B cell (primary cell): ENCODE data around the gene METTL3. TPM values are rescaled to one million over a fixed set of nuclear protein-coding genes. Genes with fewer than 3 reads are reported as not detected.

Experiments used
- ATAC-seq: fragments of 200-7000 bp; cut with Tn5 transposase; one replicate; pipeline ENCODE4 v1.10.0; 2021; ENCODE audit warnings: low read depth, mild to moderate bottlenecking, moderate number of reproducible peaks, moderate library complexity
- CTCF ChIA-PET: fragments of 350-600 bp; sonication (Branson Sonifier 250); formaldehyde crosslinking; loops from one replicate; lab custom pipeline; 2021; ENCODE audit warnings: antibody characterized with exemption, inconsistent platforms; lab: Charles Lee
- POLR2A ChIA-PET: fragments of 350-600 bp; sonication (Branson Sonifier 250); formaldehyde crosslinking; loops from one replicate; lab custom pipeline; 2021; ENCODE audit warnings: antibody characterized with exemption; lab: Charles Lee
- DNase-seq: peaks from one replicate; pipeline ENCODE4 v3.0.0; 2013
- H2AFZ ChIP-seq: 2 replicates; pipeline ENCODE4 v1.6.1; 2012; ENCODE audit warnings: mild to moderate bottlenecking, low read depth, low read length; ENCODE audit not compliant: insufficient read depth, poor library complexity, severe bottlenecking
- H3K27ac ChIP-seq, 2 donors: 1 replicate in 1 of 2; 2 replicates in 1 of 2; pipeline ENCODE4 v1.5.1; 2012 to 2013; ENCODE audit warnings: low read length in 2 of 2, mild to moderate bottlenecking in 2 of 2, moderate library complexity in 1 of 2
- H3K27me3 ChIP-seq, 4 experiments: fragments of 200-600 bp in 1 of 4; sonication (generic) in 1 of 4; replicated peaks in 1 of 4; 1 replicate in 2 of 4; 2 replicates in 2 of 4; pipeline versions ENCODE4 v1.6.1 to v1.7.0; 2013 to 2016; ENCODE audit warnings: low read length in 3 of 4, mild to moderate bottlenecking in 2 of 4, mixed read lengths in 1 of 4, moderate library complexity in 1 of 4; ENCODE audit not compliant: insufficient read depth in 4 of 4, control insufficient read depth in 3 of 4; ENCODE audit errors: control extremely low read depth in 1 of 4
- H3K36me3 ChIP-seq, 2 experiments: replicated peaks in 1 of 2; 1 replicate in 1 of 2; 2 replicates in 1 of 2; pipeline versions ENCODE4 v1.6.1 to v1.7.1; 2013; ENCODE audit warnings: low read length in 1 of 2; ENCODE audit not compliant: insufficient read depth in 2 of 2, control insufficient read depth in 1 of 2; ENCODE audit errors: control extremely low read depth in 1 of 2, extremely low read depth in 1 of 2
- H3K4me1 ChIP-seq, 2 donors: fragments of 200-600 bp in 1 of 2; sonication (generic) in 1 of 2; 1 replicate in 1 of 2; 2 replicates in 1 of 2; pipeline versions ENCODE4 v1.5.1 to v1.6.1; 2013 to 2017; ENCODE audit warnings: low read length in 2 of 2; ENCODE audit not compliant: control insufficient read depth in 2 of 2, insufficient read depth in 2 of 2
- H3K4me2 ChIP-seq: replicated peaks from 2 replicates; pipeline ENCODE3; 2012; ENCODE audit warnings: mild to moderate bottlenecking, low read depth, low read length; ENCODE audit not compliant: poor library complexity, severe bottlenecking
- H3K4me3 ChIP-seq, 5 experiments: fragments of 200-600 bp in 1 of 5; sonication (generic) in 1 of 5; 1 replicate in 3 of 5; 2 replicates in 2 of 5; pipeline versions ENCODE4 v1.5.1 to v1.7.0; 2011 to 2016; ENCODE audit warnings: low read length in 4 of 5, mild to moderate bottlenecking in 4 of 5, low read depth in 2 of 5, control low read depth in 1 of 5, moderate library complexity in 1 of 5; ENCODE audit not compliant: insufficient read depth in 1 of 5; ENCODE audit errors: control extremely low read depth in 1 of 5, extremely low read depth in 1 of 5
- H3K79me2 ChIP-seq: fragments of 200-600 bp; sonication (generic); one replicate; pipeline ENCODE4 v1.6.0; 2016; ENCODE audit warnings: low read length; ENCODE audit not compliant: control insufficient read depth, insufficient read depth
- H3K9ac ChIP-seq: fragments of 200-600 bp; sonication (generic); 2 replicates; pipeline ENCODE4 v1.6.1; 2017; ENCODE audit warnings: mild to moderate bottlenecking, low read length, moderate library complexity
- H3K9me3 ChIP-seq, 3 donors: one replicate each; pipeline versions ENCODE4 v1.6.1 to v1.7.1; 2013; ENCODE audit warnings: low read length in 2 of 3; ENCODE audit not compliant: control insufficient read depth in 2 of 3, insufficient read depth in 1 of 3; ENCODE audit errors: control extremely low read depth in 1 of 3
- H4K20me1 ChIP-seq: 2 replicates; pipeline ENCODE4 v1.6.0; 2012; ENCODE audit warnings: mild to moderate bottlenecking, low read length; ENCODE audit not compliant: insufficient read depth, control insufficient read depth, poor library complexity, severe bottlenecking
- H3K27ac Mint-ChIP-seq: one replicate; pipeline ENCODE4 v1.8.0; 2021; ENCODE audit warnings: mixed read lengths
- H3K27me3 Mint-ChIP-seq: one replicate; pipeline ENCODE4 v1.8.0; 2021; ENCODE audit warnings: mixed read lengths
- H3K4me1 Mint-ChIP-seq: one replicate; pipeline ENCODE4 v1.8.0; 2021; ENCODE audit warnings: mixed read lengths
- H3K4me3 Mint-ChIP-seq: one replicate; pipeline ENCODE4 v1.8.0; 2021; ENCODE audit warnings: mixed read lengths
- H3K9me3 Mint-ChIP-seq: one replicate; pipeline ENCODE4 v1.8.0; 2022; ENCODE audit warnings: mixed read lengths; ENCODE audit not compliant: insufficient read depth
- EZH2 ChIP-seq: IDR thresholded peaks from 2 replicates; pipeline ENCODE4 v1.6.1; 2012; ENCODE audit warnings: borderline replicate concordance, low read depth, mild to moderate bottlenecking, moderate library complexity, low read length; ENCODE audit not compliant: insufficient read depth, poor library complexity, severe bottlenecking
- WGBS: methylation state at CpG from one replicate; pipeline ENCODE4 v1.1.5; 2013; ENCODE audit warnings: missing lambda C conversion rate; ENCODE audit not compliant: insufficient coverage; 5-methylcytosine and 5-hydroxymethylcytosine counted together
- intact Hi-C: fragments of 100-400 bp; cut with micrococcal nuclease; formaldehyde crosslinking; loops from one replicate; pipeline ENCODE4 v1.10.0; 2022
- polyA plus RNA-seq: library from polyadenylated mRNA; depleted of rRNA; stranded (reverse); fragments of >200 nt; gene quantifications from 2 replicates; pipeline ENCODE4 v1.2.3, GENCODE V29; 2012
- total RNA-seq, 2 donors: library from RNA; stranded (reverse); fragments of 120-200 nt in 1 of 2; gene quantifications; 1 replicate in 1 of 2; 2 replicates in 1 of 2; pipeline versions ENCODE4 v1.2.3 to v1.2.4, GENCODE V29; 2013 to 2022
- TF ChIP-seq, protein P1 (sequence below): fragments of 200-600 bp; IDR thresholded peaks from one replicate; pipeline ENCODE4 v1.8.0; 2022; ENCODE audit warnings: antibody characterized with exemption, mild to moderate bottlenecking

The METTL3 gene
- total and polyA plus RNA-seq, 2 donors (not counting 1 experiment from before 2014, with no cell fraction given): 118 to 161 TPM

DNA sequence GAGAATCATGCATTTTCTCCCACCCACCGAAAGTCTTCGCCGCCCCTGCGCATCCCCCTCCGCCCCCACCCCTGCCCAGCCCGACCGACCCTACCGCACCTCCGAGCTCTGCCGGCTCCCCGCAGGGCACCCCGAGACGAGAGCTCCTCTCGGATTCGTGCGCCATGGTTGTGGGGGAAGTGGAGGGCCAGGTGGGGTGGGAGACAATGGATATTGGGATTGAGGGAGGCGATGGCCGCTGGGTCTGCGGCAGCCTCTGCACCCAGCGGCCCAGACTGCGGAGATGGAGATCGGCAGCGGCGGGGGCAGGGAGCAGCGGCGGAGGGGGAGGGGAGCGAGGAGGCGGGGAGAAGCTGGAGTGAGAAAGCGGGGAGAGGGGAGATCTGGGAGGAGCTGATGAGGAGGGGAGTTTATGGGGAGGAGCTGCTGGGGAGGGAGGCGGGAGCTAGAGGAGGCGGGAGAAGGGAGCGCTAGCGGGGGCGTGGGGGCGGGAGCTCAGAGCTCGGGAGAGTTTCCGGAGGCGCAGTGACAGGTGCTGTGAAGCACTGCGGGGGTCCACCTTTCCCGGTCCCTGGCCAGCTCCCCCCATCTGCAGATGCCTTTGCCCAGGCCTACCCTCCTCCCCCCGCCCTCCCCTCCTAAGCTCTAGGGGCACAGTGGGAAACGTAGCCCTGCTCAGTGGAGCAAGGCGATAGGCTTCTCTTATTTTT is 15.0 kb upstream of the METTL3 start, which contains the start of gene SALL2:
Gene SALL2 (minus strand): TSS at position 385 of the 710 bp plus-strand sequence. CDS start 219 bp downstream, at position 166.
- TF ChIP-seq EZH2: no peak
- TF ChIP-seq, protein P1, sequence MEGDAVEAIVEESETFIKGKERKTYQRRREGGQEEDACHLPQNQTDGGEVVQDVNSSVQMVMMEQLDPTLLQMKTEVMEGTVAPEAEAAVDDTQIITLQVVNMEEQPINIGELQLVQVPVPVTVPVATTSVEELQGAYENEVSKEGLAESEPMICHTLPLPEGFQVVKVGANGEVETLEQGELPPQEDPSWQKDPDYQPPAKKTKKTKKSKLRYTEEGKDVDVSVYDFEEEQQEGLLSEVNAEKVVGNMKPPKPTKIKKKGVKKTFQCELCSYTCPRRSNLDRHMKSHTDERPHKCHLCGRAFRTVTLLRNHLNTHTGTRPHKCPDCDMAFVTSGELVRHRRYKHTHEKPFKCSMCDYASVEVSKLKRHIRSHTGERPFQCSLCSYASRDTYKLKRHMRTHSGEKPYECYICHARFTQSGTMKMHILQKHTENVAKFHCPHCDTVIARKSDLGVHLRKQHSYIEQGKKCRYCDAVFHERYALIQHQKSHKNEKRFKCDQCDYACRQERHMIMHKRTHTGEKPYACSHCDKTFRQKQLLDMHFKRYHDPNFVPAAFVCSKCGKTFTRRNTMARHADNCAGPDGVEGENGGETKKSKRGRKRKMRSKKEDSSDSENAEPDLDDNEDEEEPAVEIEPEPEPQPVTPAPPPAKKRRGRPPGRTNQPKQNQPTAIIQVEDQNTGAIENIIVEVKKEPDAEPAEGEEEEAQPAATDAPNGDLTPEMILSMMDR: no peak
- peak within 1 kb of the TSS in 1 of 2 donors; percentile 58 for H3K27ac ChIP-seq
- intact Hi-C loops: loop anchor here (1.0 kb wide), 1 partner anchor 49 kb away; the partner anchor contains the start of gene TOX4
- ChIA-PET POLR2A (interaction anchor here (0.6 to 1.4 kb wide), 5 partner anchors 13 to 252 kb away, joined by 3 to 7 read pairs (median 3); partner anchors contain the start of genes METTL3, RAB2B and TOX4), CTCF (interaction anchor here (1.6 kb wide), 1 partner anchor 28 kb away, joined by 4 read pairs; no protein-coding TSS in a partner anchor)
- no peaks in the 10 kb centered on the region for H3K36me3 ChIP-seq
- H3K27me3 ChIP-seq: peaks cover 0 to 9% (median 2%) of the 10 kb centered on the region in 4 experiments
- H3K4me1 ChIP-seq: peaks cover 8 to 11% of the 10 kb centered on the region in 2 donors
- ATAC-seq: peak; percentile 69
- Mint-ChIP-seq H3K27me3 (peaks cover 32% of the 10 kb centered on the region), H3K9me3 (no peaks in the 10 kb centered on the region), H3K27ac (peak within 1 kb of the TSS; percentile 43), H3K4me3 (peak within 1 kb of the TSS; percentile 88), H3K4me1 (peaks cover 12% of the 10 kb centered on the region)
- H3K79me2 ChIP-seq: no peaks in the 10 kb centered on the region
- WGBS: 1% methylated on average over 35 of the region's 43 CpGs
- H3K4me3 ChIP-seq: peak within 1 kb of the TSS in 4 of 5 experiments; percentile 55 to 75 (median 67)
- peak within 1 kb of the TSS; percentile 99 for H3K4me2 ChIP-seq
- no peaks in the 10 kb centered on the region for H3K9me3 ChIP-seq
- H4K20me1 ChIP-seq: no peaks in the 10 kb centered on the region
- H3K9ac ChIP-seq: peak within 1 kb of the TSS; percentile 70
- H2AFZ ChIP-seq: peak within 1 kb of the TSS; percentile 96
- DNase-seq: peak; percentile 43
